22Rv1 (cell line): Measurements from ENCODE around the gene PLIN5.

Experiments
- ZFX ChIP-seq: fragments of 450-650 bp; IDR thresholded peaks from 2 replicates; pipeline ENCODE4 v1.6.1; 2017; ENCODE audit warnings: antibody characterized with exemption, borderline replicate concordance
- TF ChIP-seq, protein P1 (sequence below): fragments of 450-650 bp; IDR thresholded peaks from 2 replicates; pipeline ENCODE4 v1.5.1; 2017; ENCODE audit warnings: mild to moderate bottlenecking

DNA sequence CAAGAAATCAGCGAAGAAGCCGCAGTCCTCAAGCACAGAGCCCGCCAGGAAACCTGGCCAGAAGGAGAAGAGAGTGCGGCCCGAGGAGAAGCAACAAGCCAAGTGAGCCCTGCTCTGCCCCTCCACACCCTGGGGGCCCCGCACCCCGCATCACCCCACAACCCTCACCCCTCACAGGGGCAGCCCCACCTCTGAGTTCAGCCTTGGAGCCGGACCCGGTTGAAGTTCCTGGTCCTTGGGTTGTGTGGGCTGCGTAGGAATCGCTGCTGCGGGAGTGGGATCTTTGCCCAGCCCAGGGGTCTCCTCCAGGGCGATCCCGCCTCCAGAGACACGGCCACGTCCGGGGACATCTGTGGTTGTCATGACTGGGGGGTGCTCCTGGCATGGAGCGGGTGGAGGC lies 38.7 kb downstream of the PLIN5 start:
- TF ChIP-seq, protein P1, sequence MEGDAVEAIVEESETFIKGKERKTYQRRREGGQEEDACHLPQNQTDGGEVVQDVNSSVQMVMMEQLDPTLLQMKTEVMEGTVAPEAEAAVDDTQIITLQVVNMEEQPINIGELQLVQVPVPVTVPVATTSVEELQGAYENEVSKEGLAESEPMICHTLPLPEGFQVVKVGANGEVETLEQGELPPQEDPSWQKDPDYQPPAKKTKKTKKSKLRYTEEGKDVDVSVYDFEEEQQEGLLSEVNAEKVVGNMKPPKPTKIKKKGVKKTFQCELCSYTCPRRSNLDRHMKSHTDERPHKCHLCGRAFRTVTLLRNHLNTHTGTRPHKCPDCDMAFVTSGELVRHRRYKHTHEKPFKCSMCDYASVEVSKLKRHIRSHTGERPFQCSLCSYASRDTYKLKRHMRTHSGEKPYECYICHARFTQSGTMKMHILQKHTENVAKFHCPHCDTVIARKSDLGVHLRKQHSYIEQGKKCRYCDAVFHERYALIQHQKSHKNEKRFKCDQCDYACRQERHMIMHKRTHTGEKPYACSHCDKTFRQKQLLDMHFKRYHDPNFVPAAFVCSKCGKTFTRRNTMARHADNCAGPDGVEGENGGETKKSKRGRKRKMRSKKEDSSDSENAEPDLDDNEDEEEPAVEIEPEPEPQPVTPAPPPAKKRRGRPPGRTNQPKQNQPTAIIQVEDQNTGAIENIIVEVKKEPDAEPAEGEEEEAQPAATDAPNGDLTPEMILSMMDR = no peak
- TF ChIP-seq ZFX = no peak
